ENCODE data around the gene DLGAP1.

The DLGAP1 gene

DNA sequence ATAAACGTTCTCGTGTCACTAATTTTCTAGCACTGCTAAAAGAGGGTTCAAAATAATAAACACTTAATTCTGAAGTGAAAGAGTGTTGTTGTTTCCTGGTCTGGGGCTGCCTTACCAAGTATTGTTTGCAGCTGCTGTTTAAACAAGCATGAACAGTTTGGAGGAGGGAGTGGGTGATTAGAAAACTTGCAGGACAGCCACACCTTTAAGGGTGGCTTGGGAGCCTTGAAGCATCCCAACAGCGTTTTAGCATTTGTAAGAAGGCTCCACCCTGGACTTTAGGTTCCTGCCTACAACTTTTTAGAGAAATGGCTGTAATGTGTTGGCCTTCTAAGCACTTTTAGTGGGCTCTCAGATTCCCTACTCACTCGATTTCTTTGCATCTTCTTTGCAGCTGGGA is 633.6 kb downstream of the DLGAP1 start:
- H3K9ac ChIP-seq (ENCODE audit: low read depth, low read length), result no peak overlapping the region

DNA sequence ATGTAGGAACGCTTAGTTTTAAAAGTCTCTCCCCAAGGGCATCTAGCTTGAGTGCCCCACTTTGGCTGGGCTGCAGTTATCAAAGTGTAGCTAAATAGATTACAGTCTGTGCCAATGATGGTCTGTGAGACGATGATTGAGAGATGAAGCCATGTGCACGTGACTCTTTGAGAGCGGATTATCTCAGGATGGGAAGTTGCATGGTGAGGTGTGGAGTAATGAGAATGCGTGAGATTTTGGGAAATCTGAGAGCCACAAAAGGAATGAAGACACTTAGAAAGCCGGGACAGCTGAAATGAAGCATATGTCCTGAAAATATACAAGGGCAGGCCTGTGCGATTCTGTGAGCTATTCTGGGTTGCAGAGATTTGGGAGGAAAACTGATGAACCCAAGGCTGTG is 635.1 kb downstream of the DLGAP1 start:
- Histone ChIP-seq H3K9ac (ENCODE audit: low read depth, low read length) (no peak overlapping the region), H3K36me3 (ENCODE audit: insufficient read depth, low read length) (no peaks in the 10 kb centered on the region), H3K4me3 (ENCODE audit: low read length) (no peak overlapping the region), H3K4me1 (ENCODE audit: control insufficient read depth, insufficient read depth, low read length) (peaks cover 9% of the 10 kb centered on the region), H3K27me3 (ENCODE audit: control insufficient read depth, insufficient read depth, low read length) (peaks cover 6% of the 10 kb centered on the region), H3K4me2 (ENCODE audit: low read length) (no peak overlapping the region), H3K9me3 (replicated peaks; ENCODE audit: low read length) (no peaks in the 10 kb centered on the region)

More for the DNA sequence above, 633.6 kb downstream of the DLGAP1 start:
- Histone ChIP-seq H3K4me2 (ENCODE audit: low read length) (no peak overlapping the region), H3K4me1 (ENCODE audit: control insufficient read depth, insufficient read depth, low read length) (peaks cover 6% of the 10 kb centered on the region), H3K9me3 (replicated peaks; ENCODE audit: low read length) (no peaks in the 10 kb centered on the region), H3K36me3 (ENCODE audit: insufficient read depth, low read length) (no peaks in the 10 kb centered on the region), H3K4me3 (ENCODE audit: low read length) (no peak overlapping the region), H3K27me3 (ENCODE audit: control insufficient read depth, insufficient read depth, low read length) (peaks cover 6% of the 10 kb centered on the region)

DNA sequence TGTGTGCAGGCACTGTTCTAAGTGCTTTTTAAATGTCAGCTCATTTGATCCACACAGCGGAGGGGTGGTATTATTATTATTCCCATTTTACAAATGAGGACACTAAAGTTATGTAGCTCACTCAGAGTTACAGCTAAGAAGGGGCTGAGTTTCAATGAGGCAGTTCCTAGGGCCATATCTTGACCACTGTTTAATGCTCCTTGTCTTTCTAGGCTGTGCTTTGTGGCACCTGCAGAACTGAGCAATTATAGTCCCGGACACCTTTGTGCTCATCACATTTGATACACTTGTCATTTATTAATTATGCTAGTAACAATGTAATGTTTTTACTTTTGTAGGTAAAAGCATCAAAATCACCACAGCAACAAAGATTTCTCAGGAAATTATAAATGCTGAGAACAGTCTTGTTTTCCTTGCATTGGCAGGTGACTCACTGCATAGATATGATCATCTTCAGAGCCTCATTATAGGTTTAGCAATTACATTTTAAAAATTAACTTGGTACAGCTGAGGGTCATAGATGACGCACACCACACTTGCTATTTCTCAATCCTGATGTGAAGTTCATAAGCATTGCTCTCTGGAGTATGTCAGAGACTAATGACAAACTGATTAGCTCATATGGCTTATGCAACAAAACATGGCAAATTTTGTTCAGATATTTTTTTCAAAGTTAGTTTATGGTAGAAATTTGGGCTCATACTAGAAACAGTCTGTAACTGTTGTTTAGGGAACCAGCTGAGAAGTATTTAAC is 638.3 kb downstream of the DLGAP1 start:
- Histone ChIP-seq H3K4me1 (ENCODE audit: control insufficient read depth, insufficient read depth, low read length) (peaks cover 9% of the 10 kb centered on the region), H3K9ac (ENCODE audit: low read depth, low read length) (no peak overlapping the region), H3K27me3 (ENCODE audit: control insufficient read depth, insufficient read depth, low read length) (peaks cover 6% of the 10 kb centered on the region), H3K36me3 (ENCODE audit: insufficient read depth, low read length) (no peaks in the 10 kb centered on the region), H3K4me3 (ENCODE audit: low read length) (no peak overlapping the region), H3K9me3 (replicated peaks; ENCODE audit: low read length) (no peaks in the 10 kb centered on the region), H3K4me2 (ENCODE audit: low read length) (no peak overlapping the region)

DNA sequence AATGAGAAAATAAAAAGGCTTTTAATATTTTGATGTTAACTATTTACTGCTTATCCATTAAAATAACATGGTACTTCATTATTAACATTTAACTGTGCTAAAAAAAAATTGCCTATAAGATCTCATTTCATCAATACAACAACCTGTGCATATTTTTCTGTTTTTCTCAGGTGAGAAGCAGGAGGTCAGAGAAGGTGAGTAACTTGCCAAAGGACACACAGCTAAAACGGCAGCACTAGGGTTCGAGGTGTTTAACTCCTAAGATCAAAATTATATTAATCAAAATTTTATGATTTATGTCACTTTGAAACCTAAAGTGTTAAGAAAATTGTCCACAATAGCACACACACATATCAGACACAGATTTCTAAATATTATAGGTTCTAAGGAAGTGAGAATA is 639.1 kb downstream of the DLGAP1 start:
- Histone ChIP-seq H3K9ac (ENCODE audit: low read depth, low read length) (no peak overlapping the region), H3K9me3 (replicated peaks; ENCODE audit: low read length) (no peaks in the 10 kb centered on the region), H3K4me3 (ENCODE audit: low read length) (no peak overlapping the region), H3K4me2 (ENCODE audit: low read length) (no peak overlapping the region), H3K27me3 (ENCODE audit: control insufficient read depth, insufficient read depth, low read length) (no peaks in the 10 kb centered on the region), H3K36me3 (ENCODE audit: insufficient read depth, low read length) (no peaks in the 10 kb centered on the region), H3K4me1 (ENCODE audit: control insufficient read depth, insufficient read depth, low read length) (peaks cover 9% of the 10 kb centered on the region)

DNA sequence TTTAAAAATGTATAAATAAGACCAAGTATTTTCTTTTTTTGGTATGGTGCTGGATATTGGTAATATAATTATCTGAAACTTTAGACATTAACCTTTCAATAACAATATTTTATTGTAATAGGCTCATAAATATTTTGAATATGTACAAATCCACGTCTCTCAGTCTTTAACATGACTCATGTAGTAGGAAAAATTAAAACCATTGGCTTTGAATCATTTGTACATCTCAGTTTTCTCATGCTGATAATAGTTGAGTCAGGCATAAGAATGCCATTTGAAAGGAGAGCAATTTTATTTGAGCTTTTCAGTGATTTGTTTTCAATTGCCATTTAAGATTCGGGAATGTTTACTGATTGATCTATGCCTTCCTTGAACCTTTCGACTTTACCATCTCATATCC is 640.3 kb downstream of the DLGAP1 start:
- no peaks in the 10 kb centered on the region for H3K9me3 ChIP-seq (replicated peaks; ENCODE audit: low read length)
- no peaks in the 10 kb centered on the region for H3K36me3 ChIP-seq (ENCODE audit: insufficient read depth, low read length)
- no peaks in the 10 kb centered on the region for H3K27me3 ChIP-seq (ENCODE audit: control insufficient read depth, insufficient read depth, low read length)
- no peak overlapping the region for H3K4me3 ChIP-seq (ENCODE audit: low read length)
- no peak overlapping the region for H3K9ac ChIP-seq (ENCODE audit: low read depth, low read length)
- peaks cover 9% of the 10 kb centered on the region for H3K4me1 ChIP-seq (ENCODE audit: control insufficient read depth, insufficient read depth, low read length)
- H3K4me2 ChIP-seq (ENCODE audit: low read length), result no peak overlapping the region

DNA sequence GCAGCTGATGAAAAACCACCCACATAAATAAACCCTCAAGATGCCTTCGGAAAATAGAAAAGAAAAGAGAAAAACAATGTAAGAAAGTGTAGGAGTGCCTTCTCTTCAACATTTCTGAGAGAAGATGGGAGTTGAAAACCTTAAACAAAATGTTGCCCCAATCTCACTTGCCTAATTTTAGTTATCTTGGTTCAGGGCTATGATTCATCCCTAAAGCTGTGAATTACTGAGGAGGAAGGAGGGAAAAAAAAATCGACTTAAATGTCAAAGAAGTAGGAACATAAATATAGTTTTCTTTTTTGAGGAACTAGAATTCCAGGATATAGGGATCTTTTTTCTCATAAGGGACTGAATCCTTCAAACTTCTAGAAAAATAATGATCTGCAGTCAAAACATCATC is 644.8 kb downstream of the DLGAP1 start:
- H3K4me1 ChIP-seq (ENCODE audit: control insufficient read depth, insufficient read depth, low read length), result no peaks in the 10 kb centered on the region
- no peak overlapping the region for H3K4me2 ChIP-seq (ENCODE audit: low read length)
- no peak overlapping the region for H3K9ac ChIP-seq (ENCODE audit: low read depth, low read length)
- H3K27me3 ChIP-seq (ENCODE audit: control insufficient read depth, insufficient read depth, low read length), result peaks cover 9% of the 10 kb centered on the region
- no peaks in the 10 kb centered on the region for H3K36me3 ChIP-seq (ENCODE audit: insufficient read depth, low read length)
- H3K4me3 ChIP-seq (ENCODE audit: low read length), result no peak overlapping the region
- no peaks in the 10 kb centered on the region for H3K9me3 ChIP-seq (replicated peaks; ENCODE audit: low read length)

DNA sequence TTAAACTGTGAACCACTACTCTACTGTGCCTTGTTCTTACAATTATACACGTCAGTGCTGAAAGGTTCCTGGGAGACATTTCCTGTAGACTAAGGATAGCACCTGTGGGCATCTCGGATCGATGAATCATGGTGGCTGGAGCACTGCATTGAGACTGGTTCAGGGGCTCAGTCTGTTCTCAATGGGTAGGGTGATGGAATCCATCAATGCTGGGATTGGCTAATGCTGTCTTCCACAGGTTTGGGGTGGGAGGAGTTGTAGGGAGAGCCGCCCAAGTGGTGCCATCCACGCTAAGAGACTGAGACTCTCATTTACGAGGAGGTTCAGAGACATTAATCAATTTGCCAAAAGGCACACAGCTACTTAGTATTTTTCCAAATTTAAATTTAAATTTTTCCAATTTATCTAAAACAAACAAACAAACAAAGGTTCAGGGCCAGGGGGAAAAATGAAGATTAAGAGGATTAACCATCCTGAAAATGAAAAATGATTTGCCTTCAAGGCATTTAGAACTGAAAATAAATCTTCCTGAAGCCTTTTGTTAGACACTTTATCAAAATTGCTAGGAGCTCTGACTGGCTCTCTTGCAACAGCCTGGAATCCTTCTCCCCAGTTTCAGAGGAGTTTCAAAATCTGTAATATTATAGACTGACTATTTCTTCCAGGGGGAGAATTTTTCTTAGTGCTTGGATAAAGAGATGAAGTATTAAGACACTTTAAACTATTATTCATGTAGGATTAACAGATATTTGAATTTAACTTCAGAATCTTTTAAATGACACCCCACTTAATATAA is 645.9 kb downstream of the DLGAP1 start:
- H3K4me3 ChIP-seq (ENCODE audit: low read length), result no peak overlapping the region
- no peaks in the 10 kb centered on the region for H3K4me1 ChIP-seq (ENCODE audit: control insufficient read depth, insufficient read depth, low read length)
- no peak overlapping the region for H3K9ac ChIP-seq (ENCODE audit: low read depth, low read length)
- no peaks in the 10 kb centered on the region for H3K9me3 ChIP-seq (replicated peaks; ENCODE audit: low read length)
- no peaks in the 10 kb centered on the region for H3K36me3 ChIP-seq (ENCODE audit: insufficient read depth, low read length)
- H3K4me2 ChIP-seq (ENCODE audit: low read length), result no peak overlapping the region
- H3K27me3 ChIP-seq (ENCODE audit: control insufficient read depth, insufficient read depth, low read length), result peaks cover 17% of the 10 kb centered on the region

DNA sequence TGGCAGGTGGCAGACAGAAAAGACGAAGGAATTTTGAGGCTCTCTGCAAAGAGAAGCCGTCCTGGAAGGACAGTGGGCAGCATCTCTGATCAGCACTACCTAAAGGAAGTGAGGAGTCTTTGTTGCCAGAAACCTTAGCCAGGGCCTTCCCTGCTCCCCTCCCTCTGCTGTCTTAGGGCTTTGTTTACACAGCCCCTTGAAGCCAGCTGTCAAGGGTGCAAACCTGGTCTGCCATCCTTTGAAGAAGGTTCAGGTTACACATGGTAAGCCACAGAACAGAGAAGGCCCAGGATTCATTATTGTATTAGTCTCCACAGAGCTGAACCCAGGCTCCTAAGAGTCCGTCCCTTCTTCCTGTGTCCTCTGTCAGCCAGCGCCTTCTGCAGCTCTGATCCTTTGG is 648.5 kb downstream of the DLGAP1 start:
- Histone ChIP-seq H3K4me1 (ENCODE audit: control insufficient read depth, insufficient read depth, low read length) (no peaks in the 10 kb centered on the region), H3K9ac (ENCODE audit: low read depth, low read length) (no peak overlapping the region), H3K4me3 (ENCODE audit: low read length) (no peak overlapping the region), H3K36me3 (ENCODE audit: insufficient read depth, low read length) (no peaks in the 10 kb centered on the region), H3K27me3 (ENCODE audit: control insufficient read depth, insufficient read depth, low read length) (peaks cover 17% of the 10 kb centered on the region), H3K4me2 (ENCODE audit: low read length) (no peak overlapping the region), H3K9me3 (replicated peaks; ENCODE audit: low read length) (no peaks in the 10 kb centered on the region)

DNA sequence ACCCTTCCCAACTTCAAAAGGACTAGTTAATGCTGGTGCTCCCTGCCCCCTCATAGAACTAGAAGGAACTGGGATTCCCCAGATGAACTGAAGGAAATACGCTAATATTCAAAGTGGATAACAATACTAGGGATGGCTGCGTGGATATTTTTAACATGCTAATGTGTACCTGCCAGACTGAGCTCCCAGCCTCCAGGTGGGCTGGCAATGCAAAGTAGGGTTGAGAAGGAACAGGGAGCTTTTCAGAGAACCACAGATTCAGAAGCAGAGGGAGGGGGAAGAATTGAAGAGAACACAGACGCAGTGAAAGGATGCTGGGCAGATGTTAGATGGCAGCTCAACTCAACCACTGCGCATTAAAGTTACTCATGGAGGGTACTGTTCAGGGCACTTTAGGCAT is 650.8 kb downstream of the DLGAP1 start:
- no peak overlapping the region for H3K9ac ChIP-seq (ENCODE audit: low read depth, low read length)
- no peaks in the 10 kb centered on the region for H3K9me3 ChIP-seq (replicated peaks; ENCODE audit: low read length)
- H3K4me2 ChIP-seq (ENCODE audit: low read length), result no peak overlapping the region
- H3K4me1 ChIP-seq (ENCODE audit: control insufficient read depth, insufficient read depth, low read length), result no peaks in the 10 kb centered on the region
- no peaks in the 10 kb centered on the region for H3K36me3 ChIP-seq (ENCODE audit: insufficient read depth, low read length)
- H3K4me3 ChIP-seq (ENCODE audit: low read length), result no peak overlapping the region
- H3K27me3 ChIP-seq (ENCODE audit: control insufficient read depth, insufficient read depth, low read length), result peaks cover 17% of the 10 kb centered on the region

DNA sequence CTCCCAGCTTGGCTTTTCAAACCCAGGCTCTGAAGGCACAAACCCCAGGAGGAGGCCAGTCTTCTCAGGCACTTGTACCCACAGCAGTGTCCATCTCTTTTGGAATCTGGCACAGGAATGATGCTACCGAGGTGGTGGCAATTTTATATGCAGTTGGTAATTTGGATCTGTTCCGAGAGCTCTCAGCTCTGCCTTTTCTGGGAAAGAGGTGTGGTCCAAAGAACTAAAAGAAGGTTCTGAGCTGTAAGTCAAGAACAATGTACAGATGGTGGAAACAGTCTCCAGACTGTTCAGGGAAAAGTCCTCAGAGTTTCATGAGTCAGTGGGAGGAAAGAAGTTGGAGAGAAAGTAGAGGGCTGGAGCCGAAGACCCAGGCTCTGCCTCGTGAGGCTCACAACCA is 651.8 kb downstream of the DLGAP1 start:
- no peaks in the 10 kb centered on the region for H3K36me3 ChIP-seq (ENCODE audit: insufficient read depth, low read length)
- H3K9me3 ChIP-seq (replicated peaks; ENCODE audit: low read length), result no peaks in the 10 kb centered on the region
- no peak overlapping the region for H3K9ac ChIP-seq (ENCODE audit: low read depth, low read length)
- H3K4me2 ChIP-seq (ENCODE audit: low read length), result no peak overlapping the region
- H3K27me3 ChIP-seq (ENCODE audit: control insufficient read depth, insufficient read depth, low read length), result peaks cover 17% of the 10 kb centered on the region
- no peak overlapping the region for H3K4me3 ChIP-seq (ENCODE audit: low read length)
- H3K4me1 ChIP-seq (ENCODE audit: control insufficient read depth, insufficient read depth, low read length), result no peaks in the 10 kb centered on the region

DNA sequence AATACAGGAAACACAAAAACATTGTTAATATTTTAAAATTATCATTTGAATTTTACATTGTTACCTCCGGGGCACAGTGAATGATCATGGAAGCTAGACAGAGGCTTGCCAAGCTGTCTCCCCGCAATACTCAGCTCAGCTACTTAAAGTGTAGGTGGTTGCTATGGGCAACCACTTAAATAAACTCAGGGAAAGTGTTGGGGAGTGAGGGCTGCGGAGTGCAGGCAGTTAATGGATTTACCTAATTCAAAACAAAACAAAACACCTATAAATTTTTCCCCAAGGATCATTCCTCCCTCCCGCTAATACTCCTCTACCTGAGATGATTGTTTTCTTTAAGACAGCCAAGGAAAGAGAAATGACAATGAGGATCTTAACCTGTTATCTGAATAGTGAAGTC is 655.6 kb downstream of the DLGAP1 start:
- no peaks in the 10 kb centered on the region for H3K9me3 ChIP-seq (replicated peaks; ENCODE audit: low read length)
- H3K9ac ChIP-seq (ENCODE audit: low read depth, low read length), result no peak overlapping the region
- H3K27me3 ChIP-seq (ENCODE audit: control insufficient read depth, insufficient read depth, low read length), result peaks cover 1% of the 10 kb centered on the region
- no peak overlapping the region for H3K4me2 ChIP-seq (ENCODE audit: low read length)
- H3K36me3 ChIP-seq (ENCODE audit: insufficient read depth, low read length), result no peaks in the 10 kb centered on the region
- no peaks in the 10 kb centered on the region for H3K4me1 ChIP-seq (ENCODE audit: control insufficient read depth, insufficient read depth, low read length)
- no peak overlapping the region for H3K4me3 ChIP-seq (ENCODE audit: low read length)

DNA sequence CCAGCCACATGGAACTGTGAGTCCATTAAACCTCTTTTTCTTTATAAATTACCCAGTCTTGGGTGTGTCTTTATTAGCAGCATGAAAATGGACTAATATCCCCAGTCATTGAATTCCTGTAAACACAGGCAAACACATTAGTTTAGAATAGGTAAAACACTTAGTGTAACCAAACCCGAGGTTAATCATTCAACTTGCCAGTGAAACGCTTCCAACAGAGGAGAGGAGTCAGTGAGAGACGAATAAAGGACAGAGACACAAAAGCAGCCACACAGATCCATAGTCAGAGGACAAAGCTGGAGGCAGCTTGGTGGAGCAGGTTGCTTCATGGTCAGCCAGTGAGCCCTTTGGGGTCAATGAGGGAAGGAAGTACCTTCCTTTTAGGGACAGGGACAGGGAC is 657.1 kb downstream of the DLGAP1 start:
- no peak overlapping the region for H3K4me3 ChIP-seq (ENCODE audit: low read length)
- no peaks in the 10 kb centered on the region for H3K27me3 ChIP-seq (ENCODE audit: control insufficient read depth, insufficient read depth, low read length)
- H3K9me3 ChIP-seq (replicated peaks; ENCODE audit: low read length), result no peaks in the 10 kb centered on the region
- H3K36me3 ChIP-seq (ENCODE audit: insufficient read depth, low read length), result no peaks in the 10 kb centered on the region
- H3K4me2 ChIP-seq (ENCODE audit: low read length), result no peak overlapping the region
- no peak overlapping the region for H3K9ac ChIP-seq (ENCODE audit: low read depth, low read length)
- no peaks in the 10 kb centered on the region for H3K4me1 ChIP-seq (ENCODE audit: control insufficient read depth, insufficient read depth, low read length)
